ENCODE results near the gene TBX4. TPM values are rescaled to one million over a fixed set of nuclear protein-coding genes. Genes with fewer than 3 reads are reported as not detected.
A peak's percentile ranks its signal among the peaks of the same experiment; 100 is the strongest.

Gene TBX4
- total RNA-seq, 1 experiment from 2014 or later: not detected

DNA sequence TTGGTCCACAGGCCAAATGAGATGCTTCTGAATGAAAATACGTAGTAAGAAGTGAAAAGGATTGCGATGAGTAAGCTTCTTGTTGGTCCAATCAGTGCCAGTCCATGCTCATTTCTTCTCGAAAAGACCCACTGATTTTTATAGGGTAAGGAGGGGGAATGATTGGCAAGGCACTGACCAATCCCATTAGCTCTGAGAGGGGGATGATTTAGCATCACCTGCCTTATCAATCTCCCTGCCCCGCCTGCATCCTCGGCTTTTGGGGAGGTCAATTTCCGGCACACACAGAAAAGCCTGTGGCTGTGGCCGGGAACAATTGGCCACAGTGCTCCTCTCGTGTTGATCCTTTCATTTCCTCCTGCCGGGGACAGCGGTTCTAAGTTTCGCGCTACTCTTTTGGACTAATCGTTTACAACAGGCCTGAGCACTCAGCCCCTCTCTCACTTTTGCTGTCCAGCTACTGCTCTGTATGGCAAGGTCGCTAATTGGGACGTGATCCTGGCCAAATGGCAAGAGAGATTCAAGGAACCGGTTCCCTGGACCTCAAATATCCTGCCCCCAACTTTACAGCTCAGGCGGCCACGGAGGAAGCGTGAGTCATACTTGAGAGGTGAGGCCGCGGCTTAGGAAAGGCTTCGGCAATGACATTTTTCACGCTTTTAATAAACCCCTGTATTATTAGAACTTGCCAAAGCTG, 43.1 kb downstream of the TBX4 start:
- Histone ChIP-seq H3K4me1 (replicated peaks; ENCODE audit: insufficient read depth) (peaks cover 17% of the 10 kb centered on the region), H3K27ac (peak overlapping the region; percentile 40), H4K20me1 (ENCODE audit: insufficient read depth) (no peaks in the 10 kb centered on the region), H3K9me3 (ENCODE audit: insufficient read depth, low read depth) (no peaks in the 10 kb centered on the region), H3K4me2 (peak overlapping the region; percentile 78), H3K79me2 (ENCODE audit: low read depth) (no peaks in the 10 kb centered on the region), H3F3A (ENCODE audit: insufficient read depth, low read depth) (peaks cover 3% of the 10 kb centered on the region; the same call in 1 of the 2 replicates), H2AFZ (peak overlapping the region; percentile 71), H3K27me3 (ENCODE audit: insufficient read depth, low read depth) (no peaks in the 10 kb centered on the region), H3K4me3 (peak overlapping the region; percentile 30; the same call in 1 of the 2 replicates), H3K36me3 (ENCODE audit: low read depth) (no peaks in the 10 kb centered on the region), H3K9me2 (ENCODE audit: insufficient read depth) (no peaks in the 10 kb centered on the region)
- peak; percentile 35 to 65 for DNase-seq
- CTCF ChIA-PET: no interaction called here
- POLR2A ChIA-PET (ENCODE audit: unreplicated experiment): interaction anchor here (0.5 to 0.9 kb wide), 2 partner anchors 21 to 28 kb away, joined by 3 read pairs; no protein-coding TSS in a partner anchor
- BruUV-seq (replicated peaks): TSS peak; percentile 78
- no peak for TF ChIP-seq CTCF (conservative IDR thresholded peaks at IDR 0.05)
- no peak for TF ChIP-seq EZH2 (IDR thresholded peaks at IDR 0.05; ENCODE audit: low read depth)
- intact Hi-C loops (cut with micrococcal nuclease; ENCODE audit: unreplicated experiment): no loop called here

GRCh38 chr17:61496174-61496956, 44.1 kb downstream of the TBX4 start:
- H3K4me2 ChIP-seq: peak overlapping the region; percentile 78

More at GRCh38 chr17:61496174-61496956, 44.1 kb downstream of the TBX4 start:
- TF ChIP-seq CTCF (conservative IDR thresholded peaks at IDR 0.05) (no peak), EZH2 (IDR thresholded peaks at IDR 0.05; ENCODE audit: low read depth) (no peak)
- no peak for DNase-seq
- H3K9me3 ChIP-seq (ENCODE audit: insufficient read depth, low read depth): no peaks in the 10 kb centered on the region
- intact Hi-C loops (cut with micrococcal nuclease; ENCODE audit: unreplicated experiment): no loop called here
- no peaks in the 10 kb centered on the region for H3K9me2 ChIP-seq (ENCODE audit: insufficient read depth)
- H3K36me3 ChIP-seq (ENCODE audit: low read depth): no peaks in the 10 kb centered on the region
- H3K27me3 ChIP-seq (ENCODE audit: insufficient read depth, low read depth): no peaks in the 10 kb centered on the region
- CTCF ChIA-PET: no interaction called here
- H4K20me1 ChIP-seq (ENCODE audit: insufficient read depth): no peaks in the 10 kb centered on the region
- POLR2A ChIA-PET (ENCODE audit: unreplicated experiment): no interaction called here
- no peaks in the 10 kb centered on the region for H3K79me2 ChIP-seq (ENCODE audit: low read depth)
- peak overlapping the region; percentile 71; the same call in 1 of the 2 replicates for H2AFZ ChIP-seq
- H3K4me1 ChIP-seq (replicated peaks; ENCODE audit: insufficient read depth): peaks cover 14% of the 10 kb centered on the region
- no TSS peak for BruUV-seq (replicated peaks)
- H3K27ac ChIP-seq: peak overlapping the region; percentile 40
- H3K4me3 ChIP-seq: peak overlapping the region; percentile 30; the same call in 1 of the 2 replicates
- H3F3A ChIP-seq (ENCODE audit: insufficient read depth, low read depth): no peaks in the 10 kb centered on the region

Measured in PC-9 (cell line).